ENCODE measurements around the gene MN1. TPM values are rescaled to one million over a fixed set of nuclear protein-coding genes. Genes with fewer than 3 reads are reported as not detected.

The MN1 gene
- total and polyA plus RNA-seq, 2 experiments from 2014 or later: 1.0 to 6.8 TPM

GRCh38 chr22:27752141-27752540 lies 49.4 kb downstream of the MN1 start:
- no peak overlapping the region for H3K27ac Mint-ChIP-seq
- no peak overlapping the region for H3K27ac ChIP-seq (ENCODE audit: low read depth)
- peaks cover 39% of the 10 kb centered on the region for H3K4me1 ChIP-seq (ENCODE audit: insufficient read depth)

More at GRCh38 chr22:27752141-27752540, 49.4 kb downstream of the MN1 start:
- ATAC-seq (no peak), DNase-seq (ENCODE audit: low spot score) (no peak)
- Histone ChIP-seq H3K79me2 (replicated peaks; ENCODE audit: insufficient read depth) (no peaks in the 10 kb centered on the region), H3K4me3 (no peak overlapping the region), H3K27me3 (ENCODE audit: insufficient read depth) (no peaks in the 10 kb centered on the region), H3K4me2 (no peak overlapping the region), H3F3A (replicated peaks; ENCODE audit: low read depth) (peaks cover 11% of the 10 kb centered on the region; the same call in 1 of the 2 replicates), H3K9me2 (ENCODE audit: insufficient read depth) (no peaks in the 10 kb centered on the region), H4K20me1 (replicated peaks; ENCODE audit: insufficient read depth) (no peaks in the 10 kb centered on the region), H2AFZ (no peak overlapping the region), H3K36me3 (ENCODE audit: insufficient read depth) (no peaks in the 10 kb centered on the region)
- Mint-ChIP-seq H3K4me3 (no peak overlapping the region), H3K36me3 (ENCODE audit: low read depth) (no peaks in the 10 kb centered on the region), H3K9me3 (no peaks in the 10 kb centered on the region; the same call in 2 of the 3 replicates), H3K27me3 (ENCODE audit: insufficient read depth, low read depth, poor library complexity) (peaks cover 12% of the 10 kb centered on the region), H3K4me1 (peaks cover 47% of the 10 kb centered on the region)
- TF ChIP-seq REST (IDR thresholded peaks at IDR 0.05; ENCODE audit: unreplicated experiment): no peak
- TF ChIP-seq ETS1 (IDR thresholded peaks at IDR 0.05): no peak
- no peak for TF ChIP-seq NANOG (IDR thresholded peaks at IDR 0.05; ENCODE audit: borderline replicate concordance)
- TF ChIP-seq ZNF462 (CRISPR knock-in tag; IDR thresholded peaks at IDR 0.05): no peak
- no peak for TF ChIP-seq CTCF (conservative IDR thresholded peaks at IDR 0.05; ENCODE audit: low read depth in 2 of 2)
- TF ChIP-seq EZH2phosphoT487 (IDR thresholded peaks at IDR 0.05; ENCODE audit: unreplicated experiment): no peak
- no peak for TF ChIP-seq STAT1 (IDR thresholded peaks at IDR 0.05; ENCODE audit: unreplicated experiment)
- no peak for TF ChIP-seq CREB1 (CRISPR knock-in tag; IDR thresholded peaks at IDR 0.05; ENCODE audit: low read depth)
